Astrocyte of the spinal cord (primary cell): ENCODE measurements around the gene MTHFSD.

ENCODE experiments used
- DNase-seq: peaks from one replicate; pipeline ENCODE4 v3.0.0; 2011; ENCODE audit warnings: low read depth, low spot score
- H3K4me3 ChIP-seq: 2 replicates; pipeline ENCODE4 v1.5.1; 2011; ENCODE audit warnings: low read depth, mild to moderate bottlenecking, low read length, moderate library complexity
- in situ Hi-C: cut with HindIII; loops from 2 replicates; pipeline ENCODE4 v1.10.0; 2017; ENCODE audit warnings: low sequenced_read_pairs
- TF ChIP-seq, protein P1 (sequence below): IDR thresholded peaks from 2 replicates; pipeline ENCODE4 v1.5.1; 2012; ENCODE audit warnings: low read depth, mild to moderate bottlenecking, low read length, inconsistent platforms

The MTHFSD gene

DNA sequence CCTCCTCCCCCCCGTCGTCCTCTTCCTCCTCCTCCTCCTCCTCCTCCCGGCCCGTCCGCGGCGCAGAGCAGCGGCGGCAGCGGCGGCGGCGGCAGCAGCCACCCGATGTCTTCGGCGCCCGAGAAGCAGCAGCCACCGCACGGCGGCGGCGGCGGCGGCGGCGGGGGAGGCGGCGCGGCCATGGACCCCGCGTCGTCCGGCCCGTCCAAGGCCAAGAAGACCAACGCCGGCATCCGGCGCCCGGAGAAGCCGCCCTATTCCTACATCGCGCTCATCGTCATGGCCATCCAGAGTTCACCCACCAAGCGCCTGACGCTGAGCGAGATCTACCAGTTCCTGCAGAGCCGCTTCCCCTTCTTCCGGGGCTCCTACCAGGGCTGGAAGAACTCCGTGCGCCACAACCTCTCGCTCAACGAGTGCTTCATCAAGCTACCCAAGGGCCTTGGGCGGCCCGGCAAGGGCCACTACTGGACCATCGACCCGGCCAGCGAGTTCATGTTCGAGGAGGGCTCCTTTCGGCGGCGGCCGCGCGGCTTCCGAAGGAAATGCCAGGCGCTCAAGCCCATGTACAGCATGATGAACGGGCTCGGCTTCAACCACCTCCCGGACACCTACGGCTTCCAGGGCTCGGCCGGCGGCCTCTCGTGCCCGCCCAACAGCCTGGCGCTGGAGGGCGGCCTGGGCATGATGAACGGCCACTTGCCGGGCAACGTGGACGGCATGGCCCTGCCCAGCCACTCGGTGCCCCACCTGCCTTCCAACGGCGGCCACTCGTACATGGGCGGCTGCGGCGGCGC, 44.4 kb downstream of the MTHFSD start, which contains the start of gene FOXF1:
Gene FOXF1, plus strand, starts transcription at position 63 of the 797 bp plus-strand sequence. Its CDS starts 43 bp downstream, at position 106.
- in situ Hi-C loops, result no loop called here
- TF ChIP-seq, protein P1, sequence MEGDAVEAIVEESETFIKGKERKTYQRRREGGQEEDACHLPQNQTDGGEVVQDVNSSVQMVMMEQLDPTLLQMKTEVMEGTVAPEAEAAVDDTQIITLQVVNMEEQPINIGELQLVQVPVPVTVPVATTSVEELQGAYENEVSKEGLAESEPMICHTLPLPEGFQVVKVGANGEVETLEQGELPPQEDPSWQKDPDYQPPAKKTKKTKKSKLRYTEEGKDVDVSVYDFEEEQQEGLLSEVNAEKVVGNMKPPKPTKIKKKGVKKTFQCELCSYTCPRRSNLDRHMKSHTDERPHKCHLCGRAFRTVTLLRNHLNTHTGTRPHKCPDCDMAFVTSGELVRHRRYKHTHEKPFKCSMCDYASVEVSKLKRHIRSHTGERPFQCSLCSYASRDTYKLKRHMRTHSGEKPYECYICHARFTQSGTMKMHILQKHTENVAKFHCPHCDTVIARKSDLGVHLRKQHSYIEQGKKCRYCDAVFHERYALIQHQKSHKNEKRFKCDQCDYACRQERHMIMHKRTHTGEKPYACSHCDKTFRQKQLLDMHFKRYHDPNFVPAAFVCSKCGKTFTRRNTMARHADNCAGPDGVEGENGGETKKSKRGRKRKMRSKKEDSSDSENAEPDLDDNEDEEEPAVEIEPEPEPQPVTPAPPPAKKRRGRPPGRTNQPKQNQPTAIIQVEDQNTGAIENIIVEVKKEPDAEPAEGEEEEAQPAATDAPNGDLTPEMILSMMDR, result no peak
- H3K4me3 ChIP-seq, result peak within 1 kb of the TSS; percentile 60
- peak; percentile 67 for DNase-seq

GRCh38 chr16:86509759-86510464, 45.1 kb downstream of the MTHFSD start:
- peak; percentile 87 for DNase-seq
- TF ChIP-seq, protein P1, result no peak
- peak overlapping the region; percentile 45 for H3K4me3 ChIP-seq
- in situ Hi-C loops, result no loop called here

DNA sequence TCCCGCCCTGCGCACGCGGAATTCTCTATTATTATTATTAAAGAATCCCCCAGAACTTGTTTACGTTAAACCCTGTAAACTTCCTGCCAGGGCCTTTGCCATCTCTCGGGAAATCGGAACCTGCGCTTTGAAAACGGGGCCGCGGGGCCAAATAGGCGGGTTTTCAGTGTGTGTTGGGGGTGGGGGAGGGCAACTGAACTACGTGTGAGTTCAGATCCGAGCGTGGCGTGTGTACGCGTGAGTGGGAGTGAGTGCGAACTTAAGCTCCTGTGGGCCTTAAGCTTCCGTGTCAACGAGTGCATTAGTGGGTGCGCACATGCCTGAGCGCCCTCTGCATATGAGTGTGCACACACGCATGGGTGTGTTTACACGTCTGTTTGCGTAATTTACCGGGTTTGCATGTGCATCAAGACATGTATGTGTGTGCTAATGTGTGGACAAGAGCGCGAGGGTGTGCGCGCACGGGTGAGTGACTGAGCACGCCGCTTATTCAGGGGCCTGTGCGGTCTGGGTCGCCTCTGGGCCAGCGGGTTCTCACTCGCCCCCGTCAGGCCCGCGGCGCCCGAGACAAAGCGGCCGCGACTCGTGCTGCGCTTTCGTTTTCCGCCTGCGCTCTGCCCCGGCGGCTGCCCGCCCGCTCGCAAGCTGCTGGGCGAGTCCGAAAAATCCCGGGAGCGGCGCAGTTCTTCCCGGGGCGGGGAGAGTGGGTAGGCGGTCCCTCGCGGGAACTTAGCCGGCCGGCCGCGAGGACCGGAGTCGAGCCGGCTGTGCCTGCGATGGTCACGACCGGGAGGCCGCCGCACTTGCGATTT, 45.9 kb downstream of the MTHFSD start:
- peak overlapping the region; percentile 36 for H3K4me3 ChIP-seq
- DNase-seq, result peak; percentile 78
- in situ Hi-C loops, result no loop called here
- TF ChIP-seq, protein P1, result peak; percentile 3

DNA sequence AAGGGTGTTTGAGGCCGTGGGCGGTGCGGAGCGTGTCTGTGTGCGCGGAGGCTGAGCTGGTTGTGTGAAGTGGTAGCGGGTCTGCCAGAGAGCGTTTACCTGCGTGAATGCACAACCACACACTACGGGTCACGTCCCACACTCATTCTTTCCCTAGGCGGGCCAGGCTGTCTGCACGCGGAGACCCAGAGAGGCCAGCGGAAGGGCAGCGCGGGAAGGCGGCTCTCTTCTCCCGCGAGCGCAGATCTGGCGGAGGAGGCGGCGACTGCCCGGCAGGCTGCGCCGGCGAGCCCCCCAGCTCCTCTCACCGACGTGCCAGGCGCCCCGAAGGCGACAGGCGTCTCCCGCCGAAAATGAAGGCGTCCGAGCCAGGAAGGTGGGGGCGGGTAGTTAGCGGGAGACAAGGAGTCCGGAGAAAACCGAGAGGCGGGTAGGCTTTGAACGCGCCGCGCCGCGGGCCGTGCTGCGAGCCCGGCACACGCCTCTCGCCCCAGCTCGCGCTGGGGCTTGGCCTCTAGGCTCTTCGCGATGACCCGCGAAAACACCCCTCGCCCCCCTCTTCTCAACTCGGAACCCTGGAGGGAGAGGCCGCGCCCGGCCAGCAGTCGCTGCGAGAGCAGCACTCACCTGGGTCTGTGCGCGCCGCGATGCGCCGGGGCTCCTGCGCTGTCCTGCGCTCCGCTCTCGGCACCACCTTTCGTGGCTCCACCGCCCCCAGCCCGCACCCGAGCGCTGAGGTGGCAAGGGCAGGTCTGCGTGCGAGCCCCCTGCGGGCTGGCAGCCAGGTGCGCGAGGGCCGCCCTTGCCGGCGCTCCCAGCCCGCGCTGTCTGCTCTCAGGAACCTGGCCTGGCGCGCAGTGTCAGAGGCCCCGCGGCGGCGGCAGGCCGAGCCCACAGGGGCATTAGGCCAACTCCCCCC, 46.7 kb downstream of the MTHFSD start:
- TF ChIP-seq, protein P1, result no peak
- in situ Hi-C loops, result no loop called here
- H3K4me3 ChIP-seq, result peak overlapping the region; percentile 36
- no peak for DNase-seq

GRCh38 chr16:86507173-86508027, 47.6 kb downstream of the MTHFSD start:
- H3K4me3 ChIP-seq, result peak overlapping the region; percentile 20
- DNase-seq, result no peak
- in situ Hi-C loops, result no loop called here
- TF ChIP-seq, protein P1, result no peak
